AG08395 (cell line): Measurements from ENCODE around the gene TMEM116.
"Not testable (repeated sequence)": the region's sequence is repeated elsewhere in the genome, so short reads cannot be mapped to it uniquely, and the experiment has no call there.

Experiments used
- DNase-seq: peaks from one replicate; pipeline ENCODE4 v3.0.0; 2012; ENCODE audit warnings: mixed read lengths, low spot score

Gene TMEM116

DNA sequence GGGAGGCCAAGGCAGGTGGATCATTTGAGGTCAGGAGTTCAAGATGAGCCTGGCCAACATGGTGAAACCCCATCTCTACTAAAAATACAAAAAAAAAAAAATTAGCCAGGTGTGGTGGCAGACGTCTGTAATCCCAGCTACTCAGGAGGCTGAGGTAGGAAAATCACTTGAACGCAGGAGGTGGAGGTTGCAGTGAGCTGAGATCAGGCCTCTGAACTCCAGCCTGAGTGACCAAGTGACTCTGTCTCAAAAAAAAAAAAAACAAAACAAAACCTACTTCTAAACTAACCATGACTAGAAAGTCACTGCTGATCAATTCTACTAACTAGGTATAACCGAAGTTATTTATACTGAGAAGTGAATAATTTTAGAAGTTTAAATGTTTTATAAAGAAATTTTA is 3.4 kb downstream of the TMEM116 start:
- not testable (repeated sequence) for DNase-seq

GRCh38 chr12:112008918-112009317 is 4.0 kb downstream of the TMEM116 start:
- DNase-seq: no peak

DNA sequence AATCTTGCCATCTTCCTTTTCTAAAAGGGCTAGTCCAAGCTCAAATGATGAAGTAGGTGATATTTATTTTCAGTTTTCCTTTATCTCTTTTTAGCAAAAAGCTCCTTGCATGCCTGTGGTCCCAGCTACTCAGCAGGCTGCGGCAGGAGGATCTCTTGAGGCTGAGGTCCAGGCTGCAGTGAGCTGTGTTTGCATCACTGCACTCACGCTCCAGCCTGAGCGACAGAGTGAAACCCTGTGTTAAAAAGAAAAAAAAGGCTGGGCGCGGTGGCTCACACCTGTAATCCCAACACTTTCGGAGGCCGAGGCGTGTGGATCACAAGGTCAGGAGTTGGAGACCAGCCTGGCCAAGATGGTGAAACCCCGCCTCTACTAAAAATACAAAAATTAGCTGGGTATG is 5.0 kb downstream of the TMEM116 start:
- no peak for DNase-seq

DNA sequence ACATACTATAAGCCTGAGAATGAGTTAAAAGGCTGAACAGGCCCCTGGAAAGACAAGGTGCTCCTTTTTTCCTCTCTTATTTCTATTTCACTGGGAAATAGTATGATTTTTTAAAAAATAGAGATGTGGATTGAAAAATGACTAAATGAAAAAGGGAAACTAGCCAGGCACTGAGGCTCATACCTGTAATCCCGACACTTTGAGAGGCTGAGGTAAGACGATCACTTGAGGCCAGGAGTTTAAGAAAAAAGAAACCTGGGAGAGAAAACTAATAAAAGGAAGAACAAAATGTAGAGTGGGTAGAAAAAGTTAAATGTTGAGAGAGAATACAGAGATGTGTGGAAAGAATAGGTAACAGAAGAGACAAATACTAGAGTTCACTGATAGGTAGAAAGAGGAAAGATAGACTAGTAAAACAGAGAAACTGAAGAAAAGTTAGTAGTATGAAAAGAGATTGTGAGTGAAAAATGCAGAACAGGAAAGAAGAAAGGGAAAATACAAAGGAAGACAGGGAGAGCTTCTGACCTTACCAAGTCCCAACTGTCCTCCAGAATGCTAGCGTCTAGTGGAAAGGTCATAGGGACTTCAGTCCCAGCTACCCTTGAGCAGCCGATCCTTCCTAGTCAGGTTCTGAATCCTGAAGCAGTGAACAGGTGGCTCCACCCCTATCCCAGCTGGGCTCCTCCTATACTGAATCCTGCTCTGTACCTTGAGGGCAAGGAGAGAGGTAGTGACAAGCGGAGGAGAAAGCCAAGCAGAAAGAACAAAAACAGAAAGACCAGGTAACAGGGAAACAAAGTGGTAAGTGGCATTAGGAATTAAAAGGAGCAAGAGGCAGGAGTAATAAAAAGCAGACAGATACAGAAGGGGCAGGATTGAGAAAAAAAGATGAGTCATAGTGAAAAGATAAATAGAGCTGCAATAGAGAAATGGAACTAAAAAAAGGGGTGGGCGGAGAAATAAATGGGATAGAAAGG is 7.3 kb downstream of the TMEM116 start:
- DNase-seq: no peak

DNA sequence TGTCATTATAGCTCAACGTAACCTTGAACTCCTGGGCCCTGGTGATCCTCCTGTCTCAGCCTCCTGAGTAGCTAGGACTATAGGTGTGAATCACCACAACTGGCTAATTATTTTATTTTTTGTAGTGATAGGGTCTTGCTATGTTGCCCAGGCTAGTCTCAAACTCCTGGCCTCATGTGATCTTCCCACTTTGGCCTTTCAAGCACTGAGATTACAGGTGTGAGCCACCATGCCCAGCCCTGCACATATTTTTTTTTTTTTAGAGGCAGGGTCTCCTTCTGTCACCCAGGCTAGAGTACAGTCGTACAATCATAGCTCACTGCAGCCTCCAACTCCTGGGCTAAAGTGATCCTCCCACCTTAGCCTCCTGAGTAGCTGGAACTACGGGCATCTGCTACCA is 8.9 kb downstream of the TMEM116 start:
- DNase-seq: no peak

DNA sequence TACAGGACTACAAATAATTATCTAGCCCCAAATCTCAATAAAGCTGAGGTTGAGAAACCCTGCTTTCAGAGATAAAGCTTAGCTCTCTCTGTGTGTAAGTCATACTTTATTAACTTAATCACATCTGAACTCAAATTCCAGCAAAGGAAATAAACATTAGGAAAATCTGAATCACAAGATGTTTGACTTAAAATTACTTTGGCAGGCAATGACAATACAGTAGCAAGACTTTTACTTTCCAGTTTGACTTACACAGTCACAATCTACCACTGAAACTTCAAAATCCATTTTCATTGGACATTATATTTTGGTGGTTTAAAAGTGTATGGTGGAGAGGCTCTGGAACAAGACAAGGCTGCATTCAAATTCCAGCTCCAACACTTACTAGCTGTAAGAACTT is 11.4 kb downstream of the TMEM116 start:
- no peak for DNase-seq

DNA sequence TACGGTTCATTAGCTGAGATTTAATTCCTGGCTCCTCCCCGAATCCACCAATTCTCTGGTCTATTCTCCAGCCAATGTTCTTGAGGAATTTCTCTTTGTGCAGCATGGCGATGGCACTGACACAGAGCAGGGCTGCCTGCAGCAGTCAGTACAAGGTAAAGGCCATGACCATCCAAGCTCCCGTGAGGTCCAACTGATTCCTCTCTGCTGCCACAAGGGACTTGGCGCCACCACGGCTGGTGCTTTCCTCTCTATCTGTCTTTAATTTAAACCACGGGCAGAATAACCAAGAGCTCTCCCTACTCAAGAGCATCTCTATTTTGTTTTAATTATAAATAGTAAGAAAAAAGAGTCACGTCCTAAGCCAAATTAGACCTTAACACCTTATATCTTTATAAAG is 12.1 kb downstream of the TMEM116 start:
- DNase-seq: no peak

DNA sequence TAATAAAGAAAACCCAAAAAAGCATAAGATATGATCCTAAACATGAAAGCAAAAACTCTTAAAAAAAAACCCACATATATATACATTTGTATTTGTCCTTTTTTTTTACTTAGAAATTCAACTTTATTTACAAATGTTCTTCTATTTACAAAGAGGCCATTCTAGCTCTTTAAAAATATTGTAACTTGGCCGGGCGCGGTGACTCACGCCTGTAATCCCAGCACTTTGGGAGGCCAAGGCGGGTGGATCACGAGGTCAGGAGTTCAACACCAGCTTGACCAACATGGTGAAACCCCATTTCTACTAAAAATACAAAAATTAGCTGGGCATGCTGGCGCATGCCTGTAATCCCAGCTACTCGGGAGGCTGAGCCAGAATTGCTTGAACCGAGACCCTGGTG is 13.8 kb downstream of the TMEM116 start:
- DNase-seq: not testable (repeated sequence)

DNA sequence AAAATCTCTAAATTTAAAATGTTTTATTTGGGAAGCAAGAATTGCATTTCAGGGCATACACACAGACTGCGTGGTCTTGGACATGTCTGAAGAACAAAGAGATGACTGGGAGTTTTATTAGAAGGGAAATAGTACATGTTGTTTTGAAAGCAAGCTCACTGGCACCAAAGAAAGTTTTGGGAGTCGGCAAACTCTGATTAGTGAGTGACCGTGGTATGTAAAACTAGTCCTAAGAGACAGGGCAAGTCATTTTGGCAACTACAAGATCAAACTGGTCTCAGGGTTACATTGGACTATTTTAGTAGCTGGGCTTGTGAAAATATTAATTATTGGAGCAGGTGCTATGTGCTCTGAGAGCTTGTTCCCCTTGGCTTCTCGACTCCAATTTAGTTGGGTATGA is 14.9 kb downstream of the TMEM116 start:
- DNase-seq: no peak

DNA sequence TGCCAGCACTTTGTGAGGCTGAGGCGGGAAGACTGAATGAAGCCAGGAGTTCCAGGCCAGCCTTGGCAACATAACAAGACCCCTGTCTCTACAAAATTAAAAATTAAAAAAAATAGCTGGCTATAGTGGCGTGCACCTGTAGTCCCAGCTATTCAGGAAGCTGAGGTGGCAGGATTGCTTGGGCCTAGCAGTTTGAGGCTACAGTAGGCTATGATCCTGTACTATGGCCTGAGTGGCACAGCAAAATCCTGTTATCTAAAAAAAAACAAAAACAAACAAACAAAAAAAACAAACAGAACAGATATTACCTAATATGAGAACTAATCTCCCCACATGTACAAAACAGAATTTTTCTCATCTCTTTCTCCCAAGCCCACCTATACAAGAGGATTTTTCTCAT is 15.7 kb downstream of the TMEM116 start:
- no peak for DNase-seq

DNA sequence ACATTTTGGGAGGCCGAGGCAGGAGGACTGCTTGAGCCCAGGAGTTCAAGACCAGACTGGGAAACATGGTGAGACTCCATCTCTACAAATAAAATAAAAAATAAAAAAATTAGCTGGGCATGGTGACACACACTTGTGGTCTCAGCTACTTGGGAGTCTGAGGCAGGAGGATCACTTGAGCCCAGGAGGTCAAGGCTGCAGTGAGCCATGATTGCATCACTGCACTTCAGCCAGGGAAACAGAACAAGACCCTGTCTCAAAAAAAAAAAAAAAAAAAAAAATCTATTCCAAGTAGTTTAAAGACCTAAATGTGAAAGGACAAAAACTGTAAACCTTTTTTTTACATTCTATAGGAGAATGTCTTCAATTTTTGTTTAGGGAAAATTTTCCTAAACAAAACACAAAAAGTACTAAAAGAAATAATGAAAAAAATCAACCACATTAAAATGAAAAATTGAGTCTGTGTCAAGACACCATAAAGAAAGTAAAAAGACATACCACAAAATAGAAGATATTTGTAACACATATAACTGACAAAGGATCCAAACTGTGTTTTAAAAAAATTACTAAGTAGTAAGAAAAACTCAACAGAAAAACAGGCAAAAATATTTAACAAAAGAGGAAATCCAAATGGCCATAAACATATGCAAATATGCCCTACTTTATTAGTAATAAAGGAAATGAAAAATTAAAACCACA is 17.0 kb downstream of the TMEM116 start:
- no peak for DNase-seq

DNA sequence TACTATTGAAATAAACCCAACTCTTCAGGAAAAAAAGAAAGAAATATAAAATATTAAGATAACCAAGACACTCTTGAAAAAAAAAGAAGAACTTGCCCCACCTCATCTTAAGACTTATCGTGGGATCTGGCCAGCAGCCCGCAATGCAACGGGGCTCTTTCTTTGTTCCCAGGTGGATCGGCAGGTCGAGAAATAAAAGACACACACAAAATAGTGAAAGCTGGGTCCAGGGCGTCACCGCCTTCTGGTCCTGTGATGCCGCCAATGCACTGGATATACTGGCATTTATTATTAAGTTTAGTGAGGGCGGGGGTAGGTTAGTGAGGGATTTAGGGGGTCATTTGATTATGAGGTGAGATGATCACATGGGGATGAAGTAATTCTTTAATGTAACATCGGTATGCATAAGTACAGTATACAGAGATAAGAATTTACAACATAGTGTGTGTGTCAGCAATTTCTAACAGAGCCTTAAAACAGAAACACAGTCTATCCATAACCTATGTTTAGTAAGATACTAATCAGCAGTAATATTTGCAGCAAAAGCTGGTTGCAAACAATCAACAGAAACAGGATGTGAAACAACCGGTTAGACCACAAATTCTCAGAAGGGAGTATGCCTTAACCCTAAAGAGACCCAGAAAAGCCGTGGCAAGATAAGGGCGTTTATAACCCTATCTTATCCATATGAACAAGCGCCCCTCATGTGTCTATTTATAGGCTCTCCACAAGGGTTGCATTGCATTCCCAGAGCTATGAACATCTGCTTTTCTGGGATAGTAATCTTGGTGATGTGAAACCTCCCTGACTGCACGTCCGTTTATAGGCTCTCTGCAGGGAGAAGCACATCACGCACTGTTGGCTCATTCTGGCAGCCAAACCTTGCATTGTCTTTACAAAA is 18.5 kb downstream of the TMEM116 start:
- DNase-seq: not testable (repeated sequence)

DNA sequence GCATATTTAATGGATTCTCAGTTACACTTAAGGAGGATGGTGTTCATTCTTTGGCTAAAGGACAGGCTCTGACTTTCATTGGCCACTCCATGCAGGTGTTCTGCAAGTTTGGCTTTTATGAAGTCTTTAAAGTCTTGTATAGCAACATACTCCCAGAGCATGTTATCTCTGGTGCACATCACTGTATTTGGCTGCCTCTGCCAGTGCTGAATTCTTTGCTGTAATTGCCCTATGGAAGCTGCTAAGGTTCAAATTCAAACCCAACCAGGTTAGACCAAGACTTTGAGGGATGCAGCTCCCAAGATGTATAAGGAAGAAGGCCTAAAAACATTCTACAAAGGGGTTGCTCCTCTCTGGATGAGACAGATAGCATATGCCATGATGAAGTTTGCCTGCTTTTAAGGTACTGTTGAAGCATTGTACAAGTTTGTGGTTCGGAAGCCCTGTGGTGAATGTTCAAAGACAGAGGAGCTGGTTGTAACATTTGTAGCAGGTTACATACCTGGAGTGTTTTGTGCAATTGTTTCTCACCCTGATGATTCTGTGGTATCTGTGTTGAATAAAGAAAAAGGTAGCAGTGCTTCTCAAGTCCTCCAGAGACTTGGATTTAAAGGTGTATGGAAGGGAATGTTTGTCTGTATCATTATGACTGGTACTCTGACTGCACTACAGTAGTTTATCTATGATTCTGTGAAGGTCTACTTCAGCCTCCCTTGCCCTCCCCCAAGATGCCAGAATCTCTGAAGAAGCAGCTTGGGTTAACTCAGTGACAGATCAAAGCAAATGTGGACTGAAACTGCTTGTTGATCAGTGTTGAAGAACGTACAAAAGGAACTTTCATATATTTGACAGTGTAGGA is 19.4 kb downstream of the TMEM116 start:
- DNase-seq: no peak

- no peak for DNase-seq
Observed at GRCh38 chr12:111992464-111992863, 20.5 kb downstream of the TMEM116 start.

- DNase-seq: peak; percentile 40
Observed at GRCh38 chr12:111991946-111992345, 21.0 kb downstream of the TMEM116 start.

- DNase-seq: no peak
Observed at GRCh38 chr12:111991535-111991934, 21.4 kb downstream of the TMEM116 start.

GRCh38 chr12:111984820-111985219 is 28.1 kb downstream of the TMEM116 start:
- no peak for DNase-seq

- no peak for DNase-seq
Observed at GRCh38 chr12:111981987-111982386, 31.0 kb downstream of the TMEM116 start.

DNA sequence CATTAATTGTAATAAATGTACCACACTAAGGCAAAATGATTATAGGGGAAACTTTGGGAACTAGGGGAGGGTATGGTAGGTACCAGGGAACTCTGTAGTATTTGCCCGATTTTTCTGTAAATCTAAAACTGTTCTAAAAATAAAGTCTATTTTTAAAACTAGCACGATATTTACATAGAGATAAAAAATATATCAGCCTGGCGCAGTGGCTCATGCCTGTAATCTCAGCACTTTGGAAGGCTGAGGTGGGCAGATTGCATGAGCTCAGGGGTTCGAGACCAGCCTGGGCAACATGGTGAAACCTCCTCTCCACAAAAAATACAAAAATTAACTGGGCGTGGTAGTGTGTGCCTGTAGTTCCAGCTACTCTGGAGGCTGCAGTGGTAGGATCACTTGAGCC is 32.4 kb downstream of the TMEM116 start:
- no peak for DNase-seq

GRCh38 chr12:111978545-111978944 is 34.4 kb downstream of the TMEM116 start:
- no peak for DNase-seq

DNA sequence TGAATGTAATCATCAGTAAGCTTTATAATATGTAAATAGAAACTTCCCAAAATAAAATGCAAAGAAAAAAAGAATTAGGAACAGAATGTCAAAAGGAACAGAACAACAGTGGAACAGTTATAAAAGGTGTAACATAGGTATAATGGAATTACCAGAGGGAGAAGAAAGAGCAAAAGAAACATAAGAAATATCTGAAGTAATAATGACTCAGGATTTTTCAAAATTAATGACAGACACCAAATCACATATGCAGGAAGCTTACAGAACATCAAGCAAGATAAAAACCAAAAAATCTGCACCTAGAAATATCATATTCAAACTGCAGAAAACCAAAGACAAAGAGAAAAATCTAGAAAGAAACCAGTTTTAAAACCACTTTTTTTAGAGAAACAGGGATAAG is 36.1 kb downstream of the TMEM116 start:
- no peak for DNase-seq
